ENCODE measurements around the gene MRPS25. TPM values are rescaled to one million over a fixed set of nuclear protein-coding genes. Genes with fewer than 3 reads are reported as not detected.

The MRPS25 gene
- total and polyA plus RNA-seq, 2 experiments from 2014 or later = 30.9 to 59.9 TPM

- DNase-seq (ENCODE audit: low spot score) = no peak
These were observed 49.7 kb downstream of the MRPS25 start for GRCh38 chr3:15015456-15015855.

GRCh38 chr3:15014606-15015328 lies 50.3 kb downstream of the MRPS25 start:
- Histone ChIP-seq H3K27ac (peak overlapping the region; percentile 61), H3K27me3 (no peaks in the 10 kb centered on the region), H4K20me1 (ENCODE audit: insufficient read depth, poor library complexity, severe bottlenecking) (no peaks in the 10 kb centered on the region), H3K4me2 (no peak overlapping the region), H3K79me2 (no peaks in the 10 kb centered on the region), H2AFZ (no peak overlapping the region), H3K9me2 (replicated peaks; ENCODE audit: insufficient read depth) (no peaks in the 10 kb centered on the region), H3K4me3 (no peak overlapping the region), H3K9me3 (ENCODE audit: low read depth) (no peaks in the 10 kb centered on the region), H3K36me3 (replicated peaks; ENCODE audit: insufficient read depth, low read depth) (peaks cover 4% of the 10 kb centered on the region), H3K4me1 (ENCODE audit: insufficient read depth) (peaks cover 4% of the 10 kb centered on the region)
- no peak for DNase-seq (ENCODE audit: low spot score)
- WGBS (ENCODE audit: low lambda C conversion rate, missing lambda C conversion rate) = 95% methylated on average over 3 of the region's 3 CpGs
- no peak for TF ChIP-seq CTCF (IDR thresholded peaks at IDR 0.05; ENCODE audit: poor library complexity)

More at GRCh38 chr3:15015456-15015855, 49.7 kb downstream of the MRPS25 start:
- peak overlapping the region; percentile 4 for H3K27ac ChIP-seq
- H3K4me2 ChIP-seq = no peak overlapping the region
- H3K36me3 ChIP-seq (replicated peaks; ENCODE audit: insufficient read depth, low read depth) = peaks cover 4% of the 10 kb centered on the region
- H3K79me2 ChIP-seq = no peaks in the 10 kb centered on the region
- peaks cover 4% of the 10 kb centered on the region for H3K4me1 ChIP-seq (ENCODE audit: insufficient read depth)
- WGBS (ENCODE audit: low lambda C conversion rate, missing lambda C conversion rate) = 94% methylated on average over 4 of the region's 4 CpGs
- H2AFZ ChIP-seq = no peak overlapping the region
- no peaks in the 10 kb centered on the region for H3K9me2 ChIP-seq (replicated peaks; ENCODE audit: insufficient read depth)
- H3K27me3 ChIP-seq = no peaks in the 10 kb centered on the region
- H3K9me3 ChIP-seq (ENCODE audit: low read depth) = no peaks in the 10 kb centered on the region
- no peak overlapping the region for H3K4me3 ChIP-seq
- TF ChIP-seq CTCF (IDR thresholded peaks at IDR 0.05; ENCODE audit: poor library complexity) (no peak), EZH2phosphoT487 (IDR thresholded peaks at IDR 0.05; ENCODE audit: low read depth, severe bottlenecking, unreplicated experiment) (no peak), EZH2 (IDR thresholded peaks at IDR 0.05; ENCODE audit: borderline replicate concordance) (no peak)
- H4K20me1 ChIP-seq (ENCODE audit: insufficient read depth, poor library complexity, severe bottlenecking) = no peaks in the 10 kb centered on the region

- H3K9me2 ChIP-seq (replicated peaks; ENCODE audit: insufficient read depth) = no peaks in the 10 kb centered on the region
- H3K27ac ChIP-seq = peak overlapping the region; percentile 79
- H2AFZ ChIP-seq = no peak overlapping the region
- no peak for TF ChIP-seq EZH2phosphoT487 (IDR thresholded peaks at IDR 0.05; ENCODE audit: low read depth, severe bottlenecking, unreplicated experiment)
- TF ChIP-seq CTCF (IDR thresholded peaks at IDR 0.05; ENCODE audit: poor library complexity) = no peak
- TF ChIP-seq EZH2 (IDR thresholded peaks at IDR 0.05; ENCODE audit: borderline replicate concordance) = no peak
- peaks cover 4% of the 10 kb centered on the region for H3K36me3 ChIP-seq (replicated peaks; ENCODE audit: insufficient read depth, low read depth)
- H3K27me3 ChIP-seq = no peaks in the 10 kb centered on the region
- no peaks in the 10 kb centered on the region for H3K79me2 ChIP-seq
- no peaks in the 10 kb centered on the region for H4K20me1 ChIP-seq (ENCODE audit: insufficient read depth, poor library complexity, severe bottlenecking)
- DNase-seq (ENCODE audit: low spot score) = peak; percentile 37
- H3K4me1 ChIP-seq (ENCODE audit: insufficient read depth) = peaks cover 4% of the 10 kb centered on the region
- WGBS (ENCODE audit: low lambda C conversion rate, missing lambda C conversion rate) = 84% methylated on average over 5 of the region's 5 CpGs
- H3K9me3 ChIP-seq (ENCODE audit: low read depth) = no peaks in the 10 kb centered on the region
- H3K4me2 ChIP-seq = no peak overlapping the region
- no peak overlapping the region for H3K4me3 ChIP-seq
These were observed 53.9 kb downstream of the MRPS25 start for GRCh38 chr3:15011174-15011573.
